Fibroblast of pulmonary artery (primary cell): ENCODE results near the gene CRTC1.

Source experiments
- DNase-seq: peaks from one replicate; pipeline ENCODE4 v3.0.0-alpha.2; 2010; ENCODE audit warnings: low read depth
- H3K4me3 ChIP-seq: replicated peaks from 2 replicates; pipeline ENCODE4 v1.5.1; 2011; ENCODE audit warnings: low read depth, mild to moderate bottlenecking, control low read depth, low read length, moderate library complexity
- CTCF ChIP-seq: IDR thresholded peaks from 2 replicates; pipeline ENCODE4 v1.5.1; 2011; ENCODE audit warnings: mild to moderate bottlenecking, control low read depth, low read length, inconsistent platforms; ENCODE audit errors: missing control alignments

The CRTC1 gene

GRCh38 chr19:18666317-18666716 lies 17.2 kb upstream of the CRTC1 start:
- TF ChIP-seq CTCF = no peak
- H3K4me3 ChIP-seq = no peak overlapping the region
- DNase-seq = no peak

GRCh38 chr19:18666784-18667183 lies 16.7 kb upstream of the CRTC1 start:
- no peak overlapping the region for H3K4me3 ChIP-seq
- no peak for DNase-seq
- TF ChIP-seq CTCF = no peak

- DNase-seq = no peak
- no peak overlapping the region for H3K4me3 ChIP-seq
- TF ChIP-seq CTCF = no peak
Observed at GRCh38 chr19:18667531-18668251, 15.8 kb upstream of the CRTC1 start.

- no peak for DNase-seq
- TF ChIP-seq CTCF = no peak
- H3K4me3 ChIP-seq = no peak overlapping the region
Observed at GRCh38 chr19:18668252-18668631, 15.2 kb upstream of the CRTC1 start.

GRCh38 chr19:18668744-18669523 lies 14.5 kb upstream of the CRTC1 start:
- H3K4me3 ChIP-seq = no peak overlapping the region
- no peak for DNase-seq
- TF ChIP-seq CTCF = no peak

GRCh38 chr19:18669524-18669817 lies 14.0 kb upstream of the CRTC1 start:
- no peak for TF ChIP-seq CTCF
- DNase-seq = no peak
- no peak overlapping the region for H3K4me3 ChIP-seq

GRCh38 chr19:18669883-18670282 lies 13.6 kb upstream of the CRTC1 start:
- no peak for TF ChIP-seq CTCF
- DNase-seq = no peak
- H3K4me3 ChIP-seq = no peak overlapping the region
